ENCODE results near the gene PLIN3. TPM values are rescaled to one million over a fixed set of nuclear protein-coding genes. Genes with fewer than 3 reads are reported as not detected.
"Not testable (repeated sequence)": the region's sequence is repeated elsewhere in the genome, so short reads cannot be mapped to it uniquely, and the experiment has no call there.

Gene PLIN3
- polyA plus RNA-seq, 5 donors: 34.2 to 54.6 (median 40.5) TPM

DNA sequence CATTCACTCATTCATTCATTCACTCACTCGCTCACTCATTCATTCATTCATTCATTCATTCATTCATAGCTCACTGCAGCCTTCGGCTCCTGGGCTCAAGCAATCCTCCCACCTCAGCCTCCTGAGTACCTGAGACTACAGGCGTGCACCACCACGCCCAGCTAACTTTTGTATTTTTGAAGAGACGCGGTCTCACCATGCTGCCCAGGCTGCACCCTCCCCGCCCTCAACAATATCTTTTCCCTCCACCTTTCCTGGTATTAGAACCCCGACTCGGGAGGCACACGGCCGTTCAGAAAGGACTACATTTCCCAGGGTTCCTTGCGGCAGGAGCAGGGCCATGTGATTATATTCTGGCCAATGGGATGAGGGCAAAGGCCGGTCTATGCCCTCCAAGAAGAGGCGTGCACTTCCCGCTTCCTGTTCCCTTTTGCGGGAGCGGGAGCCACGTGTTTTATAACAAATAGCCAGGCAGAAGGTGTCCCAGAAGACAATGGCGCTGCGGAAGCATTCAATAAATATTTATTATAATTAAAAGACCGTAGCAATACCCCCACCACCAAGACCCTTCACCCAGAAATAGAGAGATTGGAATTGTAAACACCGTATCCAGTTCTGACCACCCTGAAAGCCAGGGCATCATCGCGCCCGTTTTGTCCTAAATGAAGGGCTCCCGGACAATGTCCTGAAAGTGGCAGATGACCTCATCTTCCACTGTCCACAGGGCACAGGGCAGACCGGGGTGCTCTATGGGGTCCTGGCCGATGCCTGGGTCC is 51.9 kb downstream of the PLIN3 start:
- DNase-seq: peak; percentile 80

DNA sequence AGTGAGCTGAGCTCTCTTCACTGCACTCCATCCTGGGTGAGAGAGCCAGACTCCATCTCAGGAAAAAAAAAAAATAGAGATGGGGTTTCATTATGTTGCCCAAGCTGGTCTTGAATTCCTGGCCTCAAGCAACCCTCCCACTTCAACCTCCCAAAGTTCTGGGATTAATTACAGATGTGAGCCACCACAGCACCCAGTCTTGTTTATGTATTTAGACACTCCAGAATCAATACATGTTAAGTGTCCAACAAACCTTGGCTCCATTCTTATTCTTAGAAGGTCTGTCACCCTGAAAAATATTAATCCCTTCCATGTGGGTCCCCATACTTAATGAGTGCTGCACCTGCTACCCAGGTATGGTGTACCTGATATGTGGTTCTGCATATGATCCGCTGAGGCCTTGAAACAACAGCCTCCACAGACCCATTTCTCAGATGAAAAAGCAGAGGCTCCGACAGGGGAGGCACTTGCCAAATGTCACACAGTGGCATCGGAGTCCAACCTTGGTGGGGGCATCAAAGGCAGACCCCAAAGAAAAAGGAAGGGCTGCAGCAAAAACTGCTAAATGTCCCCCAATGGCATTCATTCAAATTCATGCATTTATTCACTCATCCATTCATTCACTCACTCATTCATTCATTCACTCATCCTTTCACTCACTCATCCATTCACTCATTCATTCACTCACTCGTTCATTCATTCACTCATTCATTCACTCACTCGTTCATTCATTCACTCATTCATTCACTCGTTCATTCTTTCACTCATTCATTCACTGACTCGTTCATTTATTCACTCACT is 52.6 kb downstream of the PLIN3 start:
- no peak for DNase-seq

DNA sequence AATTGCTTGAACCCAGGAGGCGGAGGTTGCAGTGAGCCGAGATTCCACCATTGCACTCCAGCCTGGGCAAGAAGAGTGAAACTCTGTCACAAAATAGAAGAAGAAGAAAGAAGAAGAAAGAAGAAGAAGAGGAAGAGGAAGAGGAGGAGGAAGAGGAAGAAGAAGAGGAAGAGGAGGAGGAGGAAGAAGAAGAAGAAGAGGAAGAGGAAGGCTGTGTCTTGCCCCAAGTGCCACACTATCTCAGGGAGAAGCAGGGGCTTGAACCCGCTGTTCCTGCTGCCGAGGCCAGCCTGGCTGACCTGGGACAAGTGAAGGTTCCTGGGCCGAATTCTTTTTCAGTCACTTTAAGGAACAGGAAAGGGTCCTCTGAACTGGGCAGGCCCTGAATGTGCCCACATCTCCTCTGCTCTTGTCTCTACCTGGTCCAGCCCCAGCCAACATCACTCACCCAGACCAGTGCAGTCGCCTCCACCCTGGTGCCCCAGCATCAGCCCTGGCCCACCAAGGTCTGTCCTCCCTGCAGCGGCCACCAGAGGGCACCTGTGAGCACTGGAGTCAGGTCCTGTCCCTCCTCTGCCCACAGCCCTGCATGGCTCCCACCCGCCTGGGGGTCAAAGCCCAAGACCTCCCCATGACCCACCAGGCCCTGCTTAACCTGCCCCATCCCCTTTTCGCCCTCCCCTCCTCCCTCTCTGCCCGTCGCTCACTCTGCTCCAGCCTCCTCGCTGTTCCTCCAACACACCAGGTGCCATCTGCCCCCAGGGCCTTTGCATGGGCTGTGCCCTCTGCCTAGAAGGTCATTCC is 55.9 kb downstream of the PLIN3 start:
- no peak for DNase-seq

DNA sequence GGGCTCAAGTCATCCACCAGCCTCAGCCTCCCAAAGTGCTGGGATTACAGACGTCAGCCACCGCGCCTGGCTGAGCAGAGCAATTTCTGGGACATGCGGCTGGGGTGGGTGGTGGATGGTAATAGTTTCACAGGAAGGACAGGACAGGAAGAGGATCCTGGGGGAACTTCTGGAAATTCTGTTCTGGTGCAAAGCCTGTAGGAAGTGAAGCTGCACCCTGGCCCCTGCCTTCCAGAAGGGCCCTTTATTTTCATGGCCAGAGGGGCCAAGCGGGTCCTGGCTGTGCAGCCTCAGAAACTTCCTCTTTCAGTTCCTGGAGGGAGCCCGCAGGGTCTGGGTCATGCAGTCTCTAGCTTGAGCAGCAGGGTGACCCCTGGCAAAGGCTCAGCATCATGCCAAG is 60.3 kb downstream of the PLIN3 start:
- no peak for DNase-seq

DNA sequence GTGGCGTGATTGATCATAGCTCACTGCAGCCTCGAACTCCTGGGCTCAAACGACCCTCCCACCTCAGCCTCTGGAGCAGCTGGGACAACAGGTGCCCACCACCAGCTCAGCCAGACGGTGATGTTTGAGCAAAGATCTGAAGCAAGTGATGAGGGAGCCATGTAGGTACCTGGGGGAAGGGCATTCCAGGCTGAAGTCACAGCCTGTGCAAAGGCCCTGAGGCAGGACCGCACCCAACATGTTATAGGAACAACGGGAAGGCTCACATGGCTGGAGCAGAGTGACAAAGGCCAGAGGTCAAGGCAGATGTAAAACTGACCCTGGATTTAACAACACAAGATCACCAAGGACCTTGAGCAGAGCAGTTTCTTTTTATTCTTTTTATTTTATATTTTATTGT is 61.1 kb downstream of the PLIN3 start:
- DNase-seq: no peak

DNA sequence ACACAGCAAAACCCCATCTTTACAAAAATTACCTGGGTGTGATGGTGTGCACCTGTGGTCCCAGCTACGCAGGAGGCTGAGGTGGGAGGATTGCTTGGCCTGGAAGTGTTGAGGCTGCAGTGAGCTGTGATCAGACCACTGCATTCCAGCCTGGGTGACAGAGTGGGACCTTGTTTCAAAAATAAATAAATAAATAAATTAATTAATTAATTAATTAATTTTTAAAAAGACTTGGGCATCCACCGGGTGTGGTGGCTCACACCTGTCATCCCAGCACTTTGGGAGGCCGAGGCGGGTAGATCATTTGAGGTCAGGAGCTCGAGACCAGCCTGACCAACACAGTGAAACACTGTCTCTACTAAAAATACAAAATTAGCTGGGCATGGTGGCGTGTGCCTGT is 62.3 kb downstream of the PLIN3 start:
- DNase-seq: not testable (repeated sequence)

DNA sequence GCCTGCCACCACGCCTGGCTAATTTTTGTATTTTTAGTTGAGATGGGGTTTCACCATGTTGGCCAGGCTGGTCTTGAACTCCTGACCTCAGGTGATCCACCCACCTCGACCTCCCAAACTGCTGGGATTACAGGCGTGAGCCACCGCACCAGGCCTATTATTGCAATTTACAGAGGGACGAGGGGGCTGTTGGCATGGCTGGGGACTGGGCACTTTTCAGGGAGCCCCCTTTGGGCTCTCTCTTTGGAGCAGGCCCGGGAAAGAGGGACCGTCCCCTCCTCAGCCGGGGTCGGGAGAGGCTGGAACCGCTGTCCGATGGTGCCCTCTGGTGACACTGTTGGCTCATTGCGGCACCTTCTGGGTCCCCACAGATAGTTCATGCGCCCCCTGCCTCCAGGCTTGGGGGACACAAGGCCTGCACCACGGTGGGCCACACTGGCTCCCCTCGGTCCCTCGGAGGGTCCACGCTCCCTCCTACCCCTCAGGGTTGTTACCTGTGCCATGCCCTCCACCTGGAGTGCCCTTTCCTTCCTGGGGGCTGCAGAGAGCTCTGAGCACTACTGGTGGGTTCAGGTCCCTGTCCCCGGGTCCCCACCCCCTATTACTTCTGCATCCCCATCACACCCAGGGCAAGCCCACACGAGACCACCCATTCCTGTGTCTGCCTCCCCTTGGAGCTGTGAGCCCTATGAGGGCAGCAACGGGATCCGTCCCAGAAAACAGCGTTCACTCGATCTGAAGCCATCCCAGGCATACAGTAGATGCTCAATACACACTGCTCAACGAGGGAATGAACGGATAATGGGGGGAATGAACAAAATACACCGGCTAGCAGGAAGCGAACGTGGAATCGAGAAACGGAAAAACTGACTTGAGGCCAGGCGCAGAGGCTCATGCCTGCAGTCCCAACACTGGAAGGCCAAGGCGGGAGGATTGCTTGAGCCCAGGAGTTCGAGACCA is 63.5 kb downstream of the PLIN3 start:
- DNase-seq: peak in 1 of 2 donors; percentile 38

DNA sequence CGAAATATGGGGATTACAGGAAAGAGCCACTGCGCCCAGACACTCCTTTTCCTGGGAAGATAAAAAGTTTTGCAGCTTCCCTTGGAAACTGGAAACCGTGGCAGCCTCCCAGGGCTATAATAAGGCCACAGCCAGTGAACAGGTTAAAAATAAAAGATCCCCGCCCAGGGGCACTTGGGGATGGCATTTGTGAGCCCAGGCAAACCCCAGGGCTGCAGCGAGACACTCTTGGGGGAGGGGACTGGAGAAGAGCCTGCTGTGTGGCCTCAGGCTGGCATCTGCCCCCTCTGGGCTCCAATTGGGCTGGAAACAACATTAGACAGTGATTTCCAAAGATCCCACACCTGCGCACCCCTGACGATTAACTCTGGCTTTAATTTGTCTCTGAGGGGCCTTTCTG is 64.8 kb downstream of the PLIN3 start:
- DNase-seq: no peak

DNA sequence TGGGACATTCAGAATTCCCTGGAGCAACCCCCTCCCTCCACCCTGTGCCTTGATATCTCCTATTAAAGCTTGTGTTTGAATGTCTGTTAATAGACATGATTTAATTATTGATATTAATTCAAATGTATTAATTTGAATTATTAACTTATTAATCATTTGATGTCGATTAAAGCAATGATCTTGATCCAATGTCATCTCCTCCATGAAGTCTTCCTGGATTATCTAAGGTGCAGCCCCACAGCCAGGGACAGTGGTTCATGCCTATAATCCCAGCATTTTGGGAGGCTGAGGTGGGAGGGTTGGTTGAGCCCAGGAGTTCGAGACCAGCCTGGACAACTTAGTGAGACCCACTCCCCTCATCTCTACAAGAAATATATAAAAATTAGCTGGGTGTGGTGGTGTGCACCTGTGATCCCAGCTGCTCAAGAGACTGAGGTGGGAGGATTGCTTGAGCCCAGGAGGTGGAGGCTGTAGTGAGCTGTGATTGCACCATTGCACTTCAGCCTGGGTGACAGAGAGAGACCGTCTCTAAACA is 66.3 kb downstream of the PLIN3 start:
- DNase-seq: no peak

DNA sequence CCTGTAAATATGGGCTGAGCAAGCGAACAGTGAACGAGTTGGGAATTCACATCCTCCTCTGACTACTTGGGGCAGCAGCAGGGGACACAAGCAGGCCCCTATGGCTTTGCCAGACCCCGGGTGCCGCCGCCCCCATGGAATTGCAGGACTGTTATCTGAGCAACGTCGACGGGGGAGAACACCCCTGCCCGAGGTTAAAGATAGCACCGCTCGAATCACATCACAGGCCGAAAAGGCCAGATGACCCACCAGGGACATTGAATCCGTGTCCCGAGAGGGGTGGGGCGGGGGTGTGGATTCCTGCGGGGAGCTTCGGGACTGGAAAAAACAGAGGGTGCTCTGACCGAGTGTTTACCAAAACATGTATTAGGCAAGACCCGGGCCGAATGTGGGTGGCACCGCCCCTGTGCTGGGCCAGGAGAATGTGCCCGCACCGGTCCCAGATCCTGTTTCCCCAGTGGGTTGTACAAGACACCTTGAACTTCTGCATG is 66.8 kb downstream of the PLIN3 start:
- peak; percentile 51 for DNase-seq

DNA sequence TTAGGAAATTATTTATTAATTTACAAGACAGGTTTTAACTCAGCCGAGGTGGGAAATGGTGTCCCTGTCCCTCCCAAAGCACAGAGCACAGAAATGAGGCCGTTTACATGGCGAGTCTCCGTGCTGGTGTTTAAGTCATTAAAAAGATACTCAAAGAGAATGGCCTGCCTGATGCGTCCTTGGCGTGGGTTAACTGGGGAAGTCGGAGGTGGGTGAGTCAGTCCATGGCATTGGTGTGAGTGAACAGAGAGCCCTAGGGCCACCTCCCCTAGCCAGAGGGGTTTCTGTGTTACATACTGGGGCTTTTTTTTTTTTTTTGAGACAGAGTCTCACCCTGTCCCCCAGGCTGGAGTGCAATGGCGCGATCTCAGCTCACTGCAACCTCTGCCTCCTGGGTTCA is 72.1 kb downstream of the PLIN3 start:
- no peak for DNase-seq

DNA sequence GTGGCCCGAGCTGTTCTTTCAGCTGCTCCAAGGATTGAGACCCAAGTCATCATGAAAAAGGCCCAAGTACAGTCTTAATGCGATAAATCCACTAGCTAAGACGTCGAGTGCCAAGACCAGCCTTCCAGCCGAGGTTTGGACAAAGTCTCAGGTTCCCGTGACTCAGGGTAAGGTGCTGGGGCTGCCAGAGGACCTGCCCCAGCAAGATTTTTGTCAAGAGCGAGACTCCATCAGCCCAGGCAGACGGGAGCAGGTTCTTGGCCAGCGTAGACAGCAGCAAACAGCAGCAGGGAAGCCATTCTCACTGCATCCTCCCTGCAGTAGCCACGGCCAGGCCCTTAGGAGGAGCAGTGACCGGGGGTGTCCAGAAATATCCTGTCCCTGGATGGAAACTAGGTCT is 72.5 kb downstream of the PLIN3 start:
- DNase-seq: no peak

DNA sequence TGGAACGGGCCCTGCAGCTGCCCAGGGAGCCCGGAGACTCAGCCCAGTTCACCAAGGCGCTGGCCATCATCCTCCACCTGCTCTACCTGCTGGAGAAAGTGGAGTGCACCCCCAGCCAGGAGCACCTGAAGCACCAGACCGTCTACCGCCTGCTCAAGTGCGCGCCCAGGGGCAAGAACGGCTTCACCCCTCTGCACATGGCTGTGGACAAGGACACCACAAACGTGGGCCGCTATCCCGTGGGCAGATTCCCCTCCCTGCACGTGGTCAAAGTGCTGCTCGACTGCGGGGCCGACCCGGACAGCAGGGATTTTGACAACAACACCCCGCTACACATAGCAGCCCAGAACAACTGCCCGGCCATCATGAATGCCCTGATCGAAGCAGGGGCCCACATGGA is 74.2 kb downstream of the PLIN3 start:
- not testable (repeated sequence) for DNase-seq

DNA sequence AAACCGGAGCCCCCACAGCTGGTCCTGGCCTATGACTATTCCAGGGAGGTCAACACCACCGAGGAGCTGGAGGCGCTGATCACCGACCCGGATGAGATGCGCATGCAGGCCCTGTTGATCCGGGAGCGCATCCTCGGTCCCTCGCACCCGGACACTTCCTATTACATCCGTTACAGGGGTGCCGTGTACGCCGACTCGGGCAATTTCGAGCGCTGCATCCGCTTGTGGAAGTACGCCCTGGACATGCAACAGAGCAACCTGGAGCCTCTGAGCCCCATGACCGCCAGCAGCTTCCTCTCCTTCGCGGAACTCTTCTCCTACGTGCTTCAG is 74.6 kb downstream of the PLIN3 start:
- DNase-seq: not testable (repeated sequence)

DNA sequence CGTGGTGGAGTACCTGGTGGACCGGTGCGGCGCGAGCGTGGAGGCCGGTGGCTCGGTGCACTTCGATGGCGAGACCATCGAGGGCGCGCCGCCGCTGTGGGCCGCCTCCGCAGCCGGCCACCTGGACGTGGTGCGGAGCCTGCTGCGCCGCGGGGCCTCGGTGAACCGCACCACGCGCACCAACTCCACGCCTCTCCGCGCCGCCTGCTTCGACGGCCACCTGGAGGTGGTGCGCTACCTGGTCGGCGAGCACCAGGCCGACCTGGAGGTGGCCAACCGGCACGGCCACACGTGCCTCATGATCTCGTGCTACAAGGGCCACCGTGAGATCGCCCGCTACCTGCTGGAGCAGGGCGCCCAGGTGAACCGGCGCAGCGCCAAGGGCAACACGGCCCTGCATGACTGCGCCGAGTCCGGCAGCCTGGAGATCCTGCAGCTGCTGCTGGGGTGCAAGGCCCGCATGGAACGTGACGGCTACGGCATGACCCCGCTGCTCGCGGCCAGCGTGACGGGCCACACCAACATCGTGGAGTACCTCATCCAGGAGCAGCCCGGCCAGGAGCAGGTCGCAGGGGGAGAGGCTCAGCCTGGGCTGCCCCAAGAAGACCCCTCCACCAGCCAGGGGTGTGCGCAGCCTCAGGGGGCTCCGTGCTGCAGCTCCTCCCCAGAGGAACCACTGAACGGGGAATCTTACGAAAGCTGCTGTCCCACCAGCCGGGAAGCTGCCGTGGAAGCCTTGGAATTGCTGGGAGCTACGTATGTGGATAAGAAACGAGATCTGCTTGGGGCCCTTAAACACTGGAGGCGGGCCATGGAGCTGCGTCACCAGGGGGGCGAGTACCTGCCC is 75.2 kb downstream of the PLIN3 start:
- not testable (repeated sequence) for DNase-seq

DNA sequence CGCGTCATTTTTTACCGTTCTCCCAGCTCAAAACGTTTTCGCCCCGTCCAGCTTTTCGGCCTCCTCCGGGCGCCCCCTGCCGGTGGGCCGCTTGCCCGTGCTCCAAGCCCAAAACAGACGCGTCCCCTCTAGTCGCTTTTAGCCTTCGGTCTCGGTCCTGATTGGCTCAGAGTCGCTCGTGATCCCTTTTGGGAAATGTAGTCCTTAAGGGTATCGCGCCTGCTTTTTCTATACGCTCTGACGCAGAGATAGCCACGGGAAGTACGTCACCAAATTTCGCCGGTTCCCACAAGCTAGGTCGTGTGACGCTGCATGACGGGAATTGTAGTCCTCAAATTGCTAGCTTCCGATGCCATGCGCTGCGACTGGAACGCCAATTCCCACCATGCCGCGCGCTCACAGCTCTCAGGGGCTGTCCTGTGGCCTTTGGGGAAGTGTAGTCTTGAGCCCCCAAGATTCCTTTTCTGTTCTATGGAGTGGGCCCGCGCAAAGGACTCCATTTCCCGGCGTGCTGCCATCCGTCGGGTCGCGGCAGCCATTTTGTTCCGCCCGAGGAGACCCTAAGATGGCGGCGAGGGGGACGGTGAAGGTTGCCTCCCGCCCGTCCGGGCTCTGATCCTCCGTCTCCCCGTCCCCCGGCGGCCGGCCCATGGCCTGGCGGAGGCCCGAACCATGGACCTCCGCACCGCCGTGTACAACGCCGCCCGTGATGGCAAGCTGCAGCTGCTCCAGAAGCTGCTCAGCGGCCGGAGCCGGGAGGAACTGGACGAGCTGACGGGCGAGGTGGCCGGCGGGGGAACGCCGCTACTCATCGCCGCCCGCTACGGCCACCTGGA is 76.1 kb downstream of the PLIN3 start, which contains the start of gene FEM1A:
Gene FEM1A, plus strand, starts transcription at position 552 of the 836 bp plus-strand sequence. Its CDS starts 121 bp downstream, at position 673.
- peak; percentile 100 for DNase-seq
